MCF 10A (cell line): ENCODE data around the gene C12orf75. TPM values are rescaled to one million over a fixed set of nuclear protein-coding genes. Genes with fewer than 3 reads are reported as not detected.

Source experiments
- BruUV-seq: library from RNA; stranded (reverse); fragments of 400-500 nt; replicated peaks from 2 replicates; lab custom pipeline; 2021; lab: Mats Ljungman, UMichigan
- CTCF ChIA-PET: fragments of 300-600 bp; sonication (Branson Sonifier 250); formaldehyde crosslinking; extraction: SDS; loops from one replicate; lab custom pipeline; 2021; ENCODE audit warnings: antibody characterized with exemption, inconsistent platforms; lab: Yijun Ruan, JAX
- POLR2A ChIA-PET: fragments of 300-600, 350-650 bp; sonication (Branson Sonifier 250); formaldehyde crosslinking; extraction: SDS; loops from one replicate; lab custom pipeline; 2020; ENCODE audit warnings: antibody characterized with exemption, inconsistent platforms; lab: Yijun Ruan, JAX
- DNase-seq: peaks from one replicate; pipeline ENCODE4 v3.0.0-alpha.2; 2018; ENCODE audit not compliant: unreplicated experiment
- H3K27ac Mint-ChIP-seq: one replicate; pipeline ENCODE4 v1.8.0; 2022; ENCODE audit warnings: mild to moderate bottlenecking, low read depth, mixed read lengths; ENCODE audit not compliant: unreplicated experiment
- H3K27me3 Mint-ChIP-seq: one replicate; pipeline ENCODE4 v1.8.0; 2022; ENCODE audit warnings: mixed read lengths; ENCODE audit not compliant: insufficient read depth, unreplicated experiment
- H3K36me3 Mint-ChIP-seq: one replicate; pipeline ENCODE4 v1.8.0; 2022; ENCODE audit warnings: mild to moderate bottlenecking, moderate library complexity, mixed read lengths; ENCODE audit not compliant: insufficient read depth, unreplicated experiment
- H3K4me1 Mint-ChIP-seq: one replicate; pipeline ENCODE4 v1.8.0; 2022; ENCODE audit warnings: mixed read lengths; ENCODE audit not compliant: insufficient read depth, unreplicated experiment
- H3K4me3 Mint-ChIP-seq: one replicate; pipeline ENCODE4 v1.8.0; 2022; ENCODE audit warnings: mild to moderate bottlenecking, moderate library complexity, mixed read lengths; ENCODE audit not compliant: unreplicated experiment
- H3K9me3 Mint-ChIP-seq: one replicate; pipeline ENCODE4 v1.8.0; 2022; ENCODE audit warnings: mixed read lengths; ENCODE audit not compliant: unreplicated experiment
- CTCF ChIP-seq: fragments of 200-600 bp; IDR thresholded peaks from one replicate; pipeline ENCODE4 v1.8.0; 2022; ENCODE audit warnings: antibody characterized with exemption, mild to moderate bottlenecking; ENCODE audit not compliant: unreplicated experiment
- intact Hi-C: fragments of 100-400 bp; cut with micrococcal nuclease; formaldehyde crosslinking; loops from 2 replicates; pipeline ENCODE4 v1.14.1; 2022
- total RNA-seq: library from RNA; stranded (reverse); gene quantifications from 2 replicates; pipeline ENCODE4 v1.2.3, GENCODE V29; 2022

Gene C12orf75
- total RNA-seq, 1 experiment from 2014 or later: 53.6 TPM

GRCh38 chr12:105285378-105285777 lies 45.1 kb upstream of the C12orf75 start:
- intact Hi-C loops: no loop called here
- BruUV-seq: no TSS peak
- no peaks in the 10 kb centered on the region for H3K36me3 Mint-ChIP-seq
- POLR2A ChIA-PET: interaction anchor here (0.6 kb wide), 1 partner anchor 828 kb away, joined by 3 read pairs; no protein-coding TSS in a partner anchor
- CTCF ChIA-PET: no interaction called here
- peaks cover 15% of the 10 kb centered on the region for H3K27me3 Mint-ChIP-seq
- H3K4me1 Mint-ChIP-seq: no peaks in the 10 kb centered on the region
- no peak overlapping the region for H3K27ac Mint-ChIP-seq
- no peak overlapping the region for H3K4me3 Mint-ChIP-seq
- DNase-seq: no peak
- H3K9me3 Mint-ChIP-seq: no peaks in the 10 kb centered on the region
- no peak for TF ChIP-seq CTCF

- no peak for TF ChIP-seq CTCF
- intact Hi-C loops: no loop called here
- Mint-ChIP-seq H3K36me3 (no peaks in the 10 kb centered on the region), H3K9me3 (no peaks in the 10 kb centered on the region), H3K27ac (no peak overlapping the region), H3K27me3 (peaks cover 15% of the 10 kb centered on the region), H3K4me1 (no peaks in the 10 kb centered on the region), H3K4me3 (no peak overlapping the region)
- no TSS peak for BruUV-seq
- ChIA-PET POLR2A (interaction anchor here (1.8 kb wide), 1 partner anchor 14 kb away, joined by 4 read pairs; no protein-coding TSS in a partner anchor), CTCF (interaction anchor here (0.6 kb wide), 2 partner anchors 18 to 1679 kb away, joined by 3 read pairs; no protein-coding TSS in a partner anchor)
- no peak for DNase-seq
Measured at GRCh38 chr12:105287408-105287807, 43.1 kb upstream of the C12orf75 start.

DNA sequence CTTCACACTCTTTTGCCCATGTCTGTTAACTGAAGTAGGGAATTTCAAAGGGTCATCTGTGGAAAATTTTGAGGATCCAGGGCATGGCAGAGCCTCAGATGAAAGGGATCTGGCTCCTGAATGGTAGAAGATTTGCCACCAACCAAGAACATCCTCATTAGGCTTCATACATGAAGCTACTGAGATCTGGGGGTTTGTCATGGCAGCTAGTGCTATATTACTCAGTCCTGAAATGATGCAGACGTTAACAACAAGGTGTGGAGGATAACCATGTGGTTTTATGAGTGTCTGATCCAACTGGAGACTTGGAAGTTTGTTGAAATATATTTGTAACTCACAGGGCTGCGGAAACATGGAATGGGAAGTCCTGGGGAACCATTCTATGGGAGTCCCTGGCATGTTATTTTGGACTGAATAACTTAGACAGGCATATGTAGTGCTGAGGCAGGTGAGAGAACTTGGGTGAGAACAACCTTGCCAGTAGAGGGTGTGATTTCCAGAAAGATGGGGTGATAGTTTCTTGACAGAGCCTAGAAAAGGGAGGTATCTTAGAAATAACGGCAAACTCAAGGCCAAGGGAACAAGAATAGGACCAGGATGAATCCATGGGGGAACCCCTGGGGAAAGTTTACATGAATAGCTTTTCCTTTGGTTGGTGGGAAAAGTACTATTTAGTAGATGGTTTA lies 42.0 kb upstream of the C12orf75 start:
- CTCF ChIA-PET: no interaction called here
- no TSS peak for BruUV-seq

More for the DNA sequence above, 42.0 kb upstream of the C12orf75 start:
- H3K4me1 Mint-ChIP-seq: no peaks in the 10 kb centered on the region
- POLR2A ChIA-PET: interaction anchor here (0.5 to 1.8 kb wide), 3 partner anchors 15 to 186 kb away, joined by 3 to 4 read pairs (median 4); no protein-coding TSS in a partner anchor
- H3K9me3 Mint-ChIP-seq: no peaks in the 10 kb centered on the region
- no peak overlapping the region for H3K27ac Mint-ChIP-seq
- H3K4me3 Mint-ChIP-seq: no peak overlapping the region
- TF ChIP-seq CTCF: no peak
- peaks cover 12% of the 10 kb centered on the region for H3K27me3 Mint-ChIP-seq
- H3K36me3 Mint-ChIP-seq: no peaks in the 10 kb centered on the region
- DNase-seq: no peak
- intact Hi-C loops: no loop called here
